Fibroblast of skin of right quadriceps (primary cell): ENCODE results near the gene ASIC4.

Experiments used
- DNase-seq: peaks from one replicate; pipeline ENCODE4 v3.0.0-alpha.2; 2013

The ASIC4 gene

GRCh38 chr2:219554350-219554749 is 40.1 kb downstream of the ASIC4 start:
- DNase-seq, result no peak

- DNase-seq, result no peak
Observed at GRCh38 chr2:219555956-219556355, 41.7 kb downstream of the ASIC4 start.

GRCh38 chr2:219556413-219556812 is 42.1 kb downstream of the ASIC4 start:
- DNase-seq, result no peak

GRCh38 chr2:219557320-219557719 is 43.0 kb downstream of the ASIC4 start:
- DNase-seq, result no peak

- no peak for DNase-seq
Observed at GRCh38 chr2:219557791-219558785, 43.8 kb downstream of the ASIC4 start.

- peak; percentile 34 for DNase-seq
Observed at GRCh38 chr2:219559156-219559915, 45.1 kb downstream of the ASIC4 start.

GRCh38 chr2:219560037-219560892 is 46.0 kb downstream of the ASIC4 start:
- no peak for DNase-seq

GRCh38 chr2:219560893-219561178 is 46.6 kb downstream of the ASIC4 start:
- DNase-seq, result no peak

- DNase-seq, result no peak
Observed at GRCh38 chr2:219561179-219562048, 47.1 kb downstream of the ASIC4 start.

GRCh38 chr2:219562049-219563020 is 48.1 kb downstream of the ASIC4 start:
- DNase-seq, result no peak

GRCh38 chr2:219563271-219563928 is 49.1 kb downstream of the ASIC4 start:
- no peak for DNase-seq

GRCh38 chr2:219565130-219566080 is 51.1 kb downstream of the ASIC4 start:
- no peak for DNase-seq

- DNase-seq, result no peak
Observed at GRCh38 chr2:219566640-219567039, 52.4 kb downstream of the ASIC4 start.

- DNase-seq, result no peak
Observed at GRCh38 chr2:219567131-219567530, 52.8 kb downstream of the ASIC4 start.

- no peak for DNase-seq
Observed at GRCh38 chr2:219567791-219568361, 53.6 kb downstream of the ASIC4 start.

GRCh38 chr2:219569041-219569440 is 54.8 kb downstream of the ASIC4 start:
- DNase-seq, result no peak

- no peak for DNase-seq
Observed at GRCh38 chr2:219569635-219570034, 55.4 kb downstream of the ASIC4 start.

- DNase-seq, result peak; percentile 26
Observed at GRCh38 chr2:219570194-219570923, 56.1 kb downstream of the ASIC4 start.
